Transverse colon (tissue), 4 donors: ENCODE data around the gene ZNF518A. TPM values are rescaled to one million over a fixed set of nuclear protein-coding genes. Genes with fewer than 3 reads are reported as not detected.
"Not testable (repeated sequence)": the region's sequence is repeated elsewhere in the genome, so short reads cannot be mapped to it uniquely, and the experiment has no call there.

Experiments used
- DNase-seq: peaks from one replicate; pipeline ENCODE4 v3.0.0-alpha.2; 2019
- H3K27ac ChIP-seq, 4 donors: fragments of 200-600 bp; sonication (generic); 2 replicates each; pipeline ENCODE4 v1.5.1; 2016 to 2018; ENCODE audit warnings: inconsistent platforms in 4 of 4
- H3K27me3 ChIP-seq: fragments of 200-600 bp; sonication (generic); 2 replicates; pipeline ENCODE4 v1.5.1; 2017; ENCODE audit warnings: inconsistent platforms
- H3K36me3 ChIP-seq, 4 donors: fragments of 200-600 bp; sonication (generic); 2 replicates each; pipeline ENCODE4 v1.5.1; 2017 to 2019; ENCODE audit warnings: inconsistent platforms in 4 of 4
- H3K4me1 ChIP-seq, 4 donors: fragments of 200-600 bp; sonication (generic); 2 replicates each; pipeline ENCODE4 v1.5.1; 2017 to 2020; ENCODE audit warnings: inconsistent platforms in 4 of 4
- H3K4me3 ChIP-seq, 4 donors: fragments of 200-600 bp; sonication (generic); 1 replicate in 1 of 4; 2 replicates in 3 of 4; pipeline versions ENCODE4 v1.5.1 to v1.6.1; 2017 to 2019; ENCODE audit warnings: inconsistent platforms in 4 of 4
- H3K9me3 ChIP-seq, 2 donors: fragments of 200-600 bp; sonication (generic); 2 replicates each; pipeline ENCODE4 v1.5.1; 2017 to 2019; ENCODE audit warnings: inconsistent platforms in 2 of 2
- CTCF ChIP-seq, 5 experiments: fragments of 200-600 bp in 3 of 5; fragments of 450-650 bp in 2 of 5; sonication (generic) in 3 of 5; IDR thresholded peaks; 1 replicate in 2 of 5; 2 replicates in 3 of 5; pipeline ENCODE4 v1.5.1; 2016 to 2017; ENCODE audit warnings: antibody characterized with exemption in 5 of 5, inconsistent platforms in 3 of 5, mild to moderate bottlenecking in 2 of 5, moderate library complexity in 1 of 5
- EP300 ChIP-seq: sonication (generic); formaldehyde crosslinking; IDR thresholded peaks from one replicate; pipeline ENCODE4 v1.6.1; 2017; ENCODE audit warnings: antibody characterized with exemption, low read depth
- POLR2A ChIP-seq: fragments of 450-650 bp; IDR thresholded peaks from one replicate; pipeline ENCODE4 v1.6.1; 2016; ENCODE audit warnings: antibody characterized with exemption, mild to moderate bottlenecking, moderate library complexity
- POLR2AphosphoS5 ChIP-seq, 3 donors: sonication (generic); formaldehyde crosslinking; IDR thresholded peaks; one replicate each; pipeline ENCODE4 v1.6.1; 2016; ENCODE audit warnings: antibody characterized with exemption in 3 of 3
- WGBS, 2 donors: methylation state at CpG; one replicate each; pipeline ENCODE4 v1.1.5; 2018; ENCODE audit warnings: low coverage in 1 of 2; 5-methylcytosine and 5-hydroxymethylcytosine counted together
- in situ Hi-C, 4 donors: fragments of 200-750 bp; cut with MboI; loops; one replicate each; pipeline versions ENCODE4 v1.15.0 to v1.15.1; 2017; ENCODE audit warnings: low sequenced_read_pairs in 3 of 4, low pct_ligation_motif_present in 1 of 4, low pct_unique_long_range_greater_than_20kb in 1 of 4
- intact Hi-C: fragments of 100-400 bp; cut with DNase I; formaldehyde crosslinking; loops from one replicate; pipeline ENCODE4 v1.15.1; 2023; ENCODE audit warnings: low total_unique reads
- total RNA-seq, 4 donors: library from RNA; depleted of rRNA; stranded (reverse); fragments of >200 nt; gene quantifications; one replicate each; pipeline ENCODE4 v1.1.0, GENCODE V29; 2016

The ZNF518A gene
- total RNA-seq, 4 donors from 2014 or later: 19.5 to 44.6 (median 36.8) TPM

DNA sequence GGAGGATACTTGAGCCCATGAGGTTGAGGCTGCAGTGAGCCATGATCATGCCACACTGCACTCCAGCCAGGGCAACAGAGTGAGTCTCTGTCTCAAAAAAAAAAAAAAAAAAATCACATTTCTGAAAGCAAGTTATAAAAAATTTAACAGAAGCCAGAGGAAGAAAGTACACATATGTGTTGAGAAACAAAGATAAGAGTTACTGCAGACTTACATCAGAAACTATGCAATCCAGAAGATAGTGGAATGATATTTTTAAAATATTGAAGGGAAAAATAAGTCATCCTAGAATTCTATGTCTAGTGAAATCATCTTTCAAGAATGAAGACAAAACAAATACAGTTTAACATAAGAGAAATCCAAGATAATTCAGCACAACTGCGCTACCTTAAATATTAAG is 46.9 kb downstream of the ZNF518A start:
- Histone ChIP-seq H3K9me3 (peaks cover 19 to 39% of the 10 kb centered on the region in 2 donors), H3K27me3 (no peaks in the 10 kb centered on the region), H3K4me3 (no peak overlapping the region), H3K36me3 (no peaks in the 10 kb centered on the region), H3K4me1 (no peaks in the 10 kb centered on the region), H3K27ac (no peak overlapping the region)
- TF ChIP-seq POLR2AphosphoS5 (IDR thresholded peaks at IDR 0.05) (no peak), EP300 (no peak), POLR2A (no peak), CTCF (IDR thresholded peaks at IDR 0.05) (no peak)
- in situ Hi-C loops: no loop called here
- intact Hi-C loops: loop anchor here (5.0 kb wide), 1 partner anchor 1645 kb away; no protein-coding TSS in a partner anchor
- WGBS, 2 donors: 94 to 100% methylated on average over 1 of the region's 1 CpG
- no peak for DNase-seq

DNA sequence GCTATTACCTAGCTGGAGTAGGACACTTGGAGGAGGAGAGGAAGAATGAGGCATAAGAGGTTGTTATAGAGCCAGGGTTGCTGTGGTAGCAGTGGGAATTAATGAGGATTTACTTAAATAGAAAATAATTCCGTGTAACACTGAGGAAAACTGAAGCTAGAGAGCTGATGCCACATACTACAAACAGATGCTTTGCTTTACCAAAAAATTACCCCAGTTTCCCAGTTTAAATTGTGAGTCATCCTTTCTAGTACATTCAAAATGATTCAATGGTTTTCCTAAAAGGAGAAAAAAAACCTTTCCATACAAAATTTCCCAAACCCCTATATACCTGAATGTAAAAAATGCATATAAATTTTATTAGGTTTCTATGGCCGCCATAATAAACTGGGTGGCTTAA is 58.3 kb downstream of the ZNF518A start:
- Histone ChIP-seq H3K27ac (no peak overlapping the region), H3K9me3 (peaks cover 0 to 10% of the 10 kb centered on the region in 2 donors), H3K27me3 (no peaks in the 10 kb centered on the region), H3K4me3 (no peak overlapping the region), H3K4me1 (no peaks in the 10 kb centered on the region), H3K36me3 (peaks cover 0 to 19% (median 4%) of the 10 kb centered on the region in 4 donors)
- TF ChIP-seq EP300 (no peak), POLR2A (no peak), POLR2AphosphoS5 (IDR thresholded peaks at IDR 0.05) (no peak), CTCF (IDR thresholded peaks at IDR 0.05) (no peak)
- DNase-seq: no peak
- intact Hi-C loops: no loop called here
- WGBS, 2 donors: 79 to 89% methylated on average over 2 of the region's 2 CpGs
- in situ Hi-C loops: no loop called here

GRCh38 chr10:96188916-96189315 is 58.8 kb downstream of the ZNF518A start:
- H3K36me3 ChIP-seq: peaks cover 0 to 19% (median 4%) of the 10 kb centered on the region in 4 donors
- TF ChIP-seq EP300 (no peak), POLR2A (no peak), POLR2AphosphoS5 (IDR thresholded peaks at IDR 0.05) (no peak), CTCF (IDR thresholded peaks at IDR 0.05) (no peak)

GRCh38 chr10:96189505-96189904 is 59.4 kb downstream of the ZNF518A start:
- in situ Hi-C loops, H3K27me3 ChIP-seq: not testable (repeated sequence)
- WGBS, 2 donors: 90 to 93% methylated on average over 1 of the region's 1 CpG

More at GRCh38 chr10:96188916-96189315, 58.8 kb downstream of the ZNF518A start:
- in situ Hi-C loops: no loop called here
- no peaks in the 10 kb centered on the region for H3K4me1 ChIP-seq
- no peak for DNase-seq
- H3K9me3 ChIP-seq: peaks cover 0 to 10% of the 10 kb centered on the region in 2 donors
- 94 to 100% methylated on average over 1 of the region's 1 CpG for WGBS, 2 donors
- H3K4me3 ChIP-seq: no peak overlapping the region
- intact Hi-C loops: no loop called here
- no peak overlapping the region for H3K27ac ChIP-seq
- no peaks in the 10 kb centered on the region for H3K27me3 ChIP-seq

DNA sequence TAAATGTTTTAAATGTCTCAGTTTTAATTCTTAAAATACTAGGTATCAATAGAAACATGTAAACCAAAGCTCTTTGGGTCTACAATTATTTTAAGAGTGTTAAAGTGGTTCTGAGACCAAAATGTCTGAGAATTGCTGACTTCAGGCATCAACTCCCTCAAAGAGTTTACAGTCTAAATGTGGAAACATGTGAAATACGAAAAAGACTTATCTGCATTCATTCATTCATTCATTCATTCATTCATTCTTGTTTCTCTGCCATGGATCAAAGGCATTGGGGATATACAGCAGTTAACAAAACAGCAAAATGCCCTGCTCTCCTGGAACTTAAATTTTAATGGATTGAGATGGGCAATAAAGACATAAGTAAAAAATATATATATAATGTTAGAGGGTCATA is 71.4 kb downstream of the ZNF518A start:
- no peak for TF ChIP-seq CTCF (IDR thresholded peaks at IDR 0.05)
- TF ChIP-seq POLR2A: no peak
- TF ChIP-seq EP300: no peak
- TF ChIP-seq POLR2AphosphoS5 (IDR thresholded peaks at IDR 0.05): no peak
- Histone ChIP-seq H3K4me1 (no peaks in the 10 kb centered on the region), H3K27me3 (no peaks in the 10 kb centered on the region), H3K4me3 (no peak overlapping the region), H3K36me3 (peaks cover 0 to 8% (median 0%) of the 10 kb centered on the region in 4 donors), H3K27ac (no peak overlapping the region), H3K9me3 (no peaks in the 10 kb centered on the region)
- 87 to 94% methylated on average over 1 of the region's 1 CpG for whole genome bisulfite sequencing, 2 donors
- intact Hi-C loops: no loop called here
- in situ Hi-C loops: no loop called here
- DNase-seq: no peak

More at GRCh38 chr10:96189505-96189904, 59.4 kb downstream of the ZNF518A start:
- H3K4me3 ChIP-seq, intact Hi-C loops, H3K4me1 ChIP-seq, H3K27ac ChIP-seq, H3K9me3 ChIP-seq, DNase-seq: not testable (repeated sequence)
- peaks cover 0 to 19% (median 4%) of the 10 kb centered on the region in 4 donors for H3K36me3 ChIP-seq
